ENCODE measurements around the gene ZNF407. TPM values are rescaled to one million over a fixed set of nuclear protein-coding genes. Genes with fewer than 3 reads are reported as not detected.

Gene ZNF407
- polyA plus RNA-seq, 3 donors: 2.2 to 3.0 (median 2.4) TPM

DNA sequence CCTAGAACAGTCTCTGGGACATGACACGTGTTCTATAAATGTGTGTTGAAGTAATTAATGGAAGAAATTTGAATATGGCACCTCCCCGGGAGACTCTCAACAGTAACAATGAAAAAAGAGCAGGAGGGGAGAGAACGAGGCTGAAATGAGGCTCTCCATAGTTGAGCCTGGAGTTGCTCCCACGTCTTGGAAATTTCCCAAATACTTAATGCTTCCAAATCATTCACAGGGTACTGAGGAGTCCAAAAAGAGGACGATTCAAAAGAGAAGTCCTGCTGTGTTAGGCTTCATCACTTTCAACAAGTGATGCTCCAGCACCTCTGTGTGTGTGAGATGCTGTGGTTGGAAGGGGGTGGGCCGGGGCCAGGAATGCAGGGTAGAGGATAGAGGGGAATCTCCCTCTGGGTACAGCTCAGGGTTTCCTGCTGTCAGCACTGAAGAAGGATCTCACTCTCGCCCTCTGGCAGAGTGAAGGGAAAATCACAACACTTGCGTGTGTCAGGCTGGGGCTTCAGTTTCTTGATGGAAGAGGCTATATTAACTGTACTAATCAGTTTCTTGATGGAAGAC is 18.1 kb upstream of the ZNF407 start:
- 38 to 45% (median 43%) methylated on average over 8 of the region's 8 CpGs for WGBS, 3 donors
- no peak overlapping the region for H3K27ac ChIP-seq (ENCODE audit: low read depth, low read length)

DNA sequence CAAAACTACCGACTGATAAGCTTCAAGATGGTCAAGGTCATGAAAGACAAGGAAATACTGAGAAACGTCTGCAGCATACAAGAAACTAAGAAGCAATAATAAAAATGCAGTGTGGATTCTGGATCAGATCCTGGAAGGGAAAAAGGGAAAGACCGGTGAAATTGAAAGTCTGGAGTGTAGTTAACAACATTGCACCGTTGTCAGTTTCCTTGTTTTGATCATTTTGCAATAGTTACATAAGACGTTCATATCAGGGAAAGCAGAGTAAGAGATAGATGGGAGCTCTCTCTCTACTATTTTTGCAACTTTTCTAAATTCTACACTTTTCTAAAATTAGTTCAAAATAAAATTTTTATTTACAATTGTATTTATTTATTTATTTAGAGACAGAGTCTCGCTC is 15.0 kb upstream of the ZNF407 start:
- WGBS, 3 donors: 44 to 56% (median 51%) methylated on average over 6 of the region's 6 CpGs

GRCh38 chr18:74587441-74587840 is 10.2 kb upstream of the ZNF407 start:
- no peak overlapping the region for H3K27ac ChIP-seq (ENCODE audit: low read depth, low read length)
- 60 to 65% (median 62%) methylated on average over 8 of the region's 8 CpGs for WGBS, 3 donors

More for the DNA sequence above, 15.0 kb upstream of the ZNF407 start:
- no peak overlapping the region for H3K27ac ChIP-seq (ENCODE audit: low read depth, low read length)

- no peak overlapping the region for H3K27ac ChIP-seq (ENCODE audit: low read depth, low read length)
- WGBS, 3 donors: 36 to 68% (median 44%) methylated on average over 6 of the region's 6 CpGs
Measured at GRCh38 chr18:74589021-74589420, 8.6 kb upstream of the ZNF407 start.

- no peak overlapping the region for H3K27ac ChIP-seq (ENCODE audit: low read depth, low read length)
- 61 to 83% (median 63%) methylated on average over 3 of the region's 3 CpGs for WGBS, 3 donors
Measured at GRCh38 chr18:74589811-74590210, 7.9 kb upstream of the ZNF407 start.

GRCh38 chr18:74590671-74591070 is 7.0 kb upstream of the ZNF407 start:
- H3K27ac ChIP-seq (ENCODE audit: low read depth, low read length): no peak overlapping the region
- WGBS, 3 donors: 68 to 81% (median 70%) methylated on average over 1 of the region's 1 CpG

DNA sequence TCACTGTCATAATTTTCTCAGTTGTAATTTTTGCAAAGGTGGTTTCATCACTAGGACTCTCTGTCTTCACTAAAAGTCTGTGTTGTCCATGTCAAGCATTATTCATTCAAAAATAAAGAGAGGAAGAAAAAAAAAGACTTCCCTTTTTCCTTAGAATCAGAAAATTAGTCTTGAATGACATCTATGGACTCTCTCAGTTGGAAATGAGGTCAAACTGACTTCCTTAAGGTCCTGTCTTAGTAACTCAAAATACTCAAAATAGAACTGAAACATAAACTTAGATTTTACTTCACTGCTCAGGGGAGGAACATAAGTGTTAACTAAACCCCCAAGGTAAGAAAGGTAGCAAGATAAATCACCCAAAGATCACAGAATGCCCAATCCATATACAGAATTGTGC is 2.2 kb upstream of the ZNF407 start:
- no peak overlapping the region for H3K27ac ChIP-seq (ENCODE audit: low read depth, low read length)

DNA sequence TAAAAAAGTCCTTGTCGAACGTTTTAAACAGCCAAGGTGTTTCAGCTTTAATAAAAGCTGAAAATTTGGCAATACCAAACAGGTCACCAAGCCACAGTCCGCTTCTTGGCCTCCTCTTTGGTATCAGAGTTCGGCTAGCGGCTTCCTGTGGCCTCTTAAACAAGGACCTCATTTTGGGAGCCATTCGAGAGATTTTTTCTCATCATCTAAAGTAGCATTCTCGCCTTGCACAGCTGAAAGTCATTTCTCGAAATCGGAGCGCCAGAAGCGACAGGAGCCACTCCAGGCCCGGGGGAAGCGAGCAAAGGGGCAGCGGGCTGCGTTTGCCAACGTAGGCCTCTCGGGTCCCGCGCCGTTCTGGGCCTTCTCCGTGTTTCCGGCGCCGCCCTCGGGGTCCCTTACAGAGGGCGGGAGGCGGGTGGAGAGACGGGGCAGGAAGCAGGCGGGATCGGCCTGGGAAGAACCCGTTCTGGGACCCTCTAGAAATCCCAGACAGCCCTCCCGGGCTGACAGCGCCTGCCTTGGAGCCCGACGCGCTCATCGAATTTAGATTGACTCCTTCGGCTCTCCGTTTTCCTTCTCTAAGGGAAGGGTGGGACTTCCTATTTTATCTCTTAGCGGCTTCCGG is 522 bp upstream of the ZNF407 start:
- 0% methylated on average over 41 of the region's 41 CpGs for whole genome bisulfite sequencing, 3 donors
- peak overlapping the region; percentile 99 for H3K27ac ChIP-seq (ENCODE audit: low read depth, low read length)

DNA sequence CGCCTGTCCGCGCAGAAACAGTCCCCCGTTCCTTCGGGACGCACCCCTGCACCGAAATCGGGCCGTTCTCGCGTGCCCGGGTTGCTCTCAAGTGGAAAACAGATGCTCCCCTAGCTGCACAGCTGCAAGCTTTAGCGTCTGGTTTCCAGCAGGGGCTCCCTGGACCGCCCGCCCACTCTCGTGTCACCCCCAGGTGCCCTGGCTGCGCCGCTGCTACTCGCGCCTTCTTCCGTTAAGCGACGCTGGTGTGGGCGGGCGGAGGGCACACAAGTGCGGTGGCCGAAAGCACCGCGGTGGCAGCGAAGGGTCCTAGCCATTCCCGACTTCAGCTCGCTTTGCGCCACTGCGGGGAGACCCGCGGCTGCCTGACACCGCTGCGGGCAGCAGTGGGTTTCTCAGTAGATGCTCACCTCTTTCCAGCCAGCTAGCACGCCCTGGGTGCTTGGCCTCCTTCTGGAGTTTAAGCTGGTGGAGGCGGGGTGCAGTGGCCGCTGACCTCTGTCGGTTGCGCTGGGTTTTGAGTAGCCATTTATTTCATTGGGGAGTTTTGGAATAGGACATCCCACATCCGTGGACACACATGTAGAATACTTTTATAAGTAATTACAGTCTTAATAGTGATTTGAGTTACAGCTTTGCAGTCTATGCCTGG is 806 bp downstream of the ZNF407 start:
- 0 to 1% (median 1%) methylated on average over 44 of the region's 44 CpGs for WGBS, 3 donors
- no peak overlapping the region for H3K27ac ChIP-seq (ENCODE audit: low read depth, low read length)

DNA sequence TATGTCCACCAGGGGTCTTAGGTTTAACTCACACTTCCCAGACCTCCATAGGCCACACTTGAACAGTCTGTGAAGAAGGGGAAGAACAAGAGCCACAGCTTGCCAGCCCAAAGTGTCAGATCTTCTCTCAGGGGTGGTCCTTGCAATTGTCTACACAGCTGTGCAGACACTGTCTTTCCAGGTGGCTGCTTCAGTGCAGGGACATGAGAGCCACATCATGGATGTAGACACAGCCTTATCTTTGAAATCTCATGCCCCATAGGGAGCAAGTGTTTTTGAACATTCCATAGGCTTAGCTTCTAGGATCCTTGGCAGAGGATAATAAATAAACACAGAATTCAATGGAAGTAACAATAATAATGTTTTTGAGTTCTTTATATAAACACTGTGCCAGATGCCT is 6.7 kb downstream of the ZNF407 start:
- no peak overlapping the region for H3K27ac ChIP-seq (ENCODE audit: low read depth, low read length)

GRCh38 chr18:74604774-74605173 is 7.1 kb downstream of the ZNF407 start:
- H3K27ac ChIP-seq (ENCODE audit: low read depth, low read length): no peak overlapping the region
- WGBS, 3 donors: 63 to 84% (median 75%) methylated on average over 4 of the region's 4 CpGs

GRCh38 chr18:74608681-74609080 is 11.0 kb downstream of the ZNF407 start:
- WGBS, 3 donors: 71 to 95% (median 93%) methylated on average over 2 of the region's 2 CpGs
- H3K27ac ChIP-seq (ENCODE audit: low read depth, low read length): no peak overlapping the region

- 71 to 84% (median 79%) methylated on average over 3 of the region's 3 CpGs for WGBS, 3 donors
- H3K27ac ChIP-seq (ENCODE audit: low read depth, low read length): no peak overlapping the region
Measured at GRCh38 chr18:74609535-74609934, 11.9 kb downstream of the ZNF407 start.

- H3K27ac ChIP-seq (ENCODE audit: low read depth, low read length): no peak overlapping the region
- 61 to 92% (median 76%) methylated on average over 7 of the region's 7 CpGs for WGBS, 3 donors
Measured at GRCh38 chr18:74610051-74610615, 12.5 kb downstream of the ZNF407 start.

GRCh38 chr18:74610860-74611259 is 13.2 kb downstream of the ZNF407 start:
- H3K27ac ChIP-seq (ENCODE audit: low read depth, low read length): no peak overlapping the region
- WGBS, 3 donors: 59 to 86% (median 79%) methylated on average over 1 of the region's 1 CpG

DNA sequence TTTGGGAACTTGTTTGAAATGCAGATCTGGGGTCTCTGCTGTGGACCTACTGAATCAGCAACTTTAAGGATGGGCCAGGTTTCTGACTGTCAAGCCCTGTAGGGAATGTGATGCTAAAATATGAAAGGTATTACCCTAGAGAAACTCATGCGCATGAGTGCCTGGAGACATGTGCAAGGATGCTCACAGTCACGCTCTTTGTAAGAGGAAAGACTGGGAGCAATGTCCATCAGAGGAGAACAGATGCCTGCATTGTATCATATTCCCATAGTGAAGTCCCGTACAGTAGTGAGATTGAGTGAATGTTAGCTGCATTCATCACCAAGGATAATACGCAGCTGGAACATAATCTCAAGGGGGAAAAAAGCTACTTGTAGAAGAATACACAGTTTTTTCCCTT is 14.1 kb downstream of the ZNF407 start:
- no peak overlapping the region for H3K27ac ChIP-seq (ENCODE audit: low read depth, low read length)
- WGBS, 3 donors: 79 to 96% (median 94%) methylated on average over 4 of the region's 4 CpGs

DNA sequence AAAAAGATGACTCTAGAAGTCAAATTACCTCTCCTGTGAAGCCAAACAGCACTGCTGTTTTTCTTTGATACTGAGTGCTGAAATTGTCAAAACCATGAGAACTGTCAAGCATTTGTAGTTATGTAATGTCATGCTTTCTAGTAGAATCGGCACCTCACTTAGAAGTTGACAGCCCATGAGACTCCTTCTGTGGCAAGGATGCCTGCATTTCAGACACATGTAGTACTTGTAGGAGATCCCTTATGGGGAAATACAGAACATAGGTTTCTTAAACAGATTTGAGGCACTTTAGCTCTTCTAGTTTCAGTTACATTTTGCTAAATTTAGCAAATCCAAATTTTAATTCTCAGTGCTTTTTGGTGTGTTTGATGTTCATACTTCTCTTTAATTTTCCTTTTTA is 15.7 kb downstream of the ZNF407 start:
- 26 to 54% (median 52%) methylated on average over 1 of the region's 1 CpG for WGBS, 3 donors
- H3K27ac ChIP-seq (ENCODE audit: low read depth, low read length): no peak overlapping the region

DNA sequence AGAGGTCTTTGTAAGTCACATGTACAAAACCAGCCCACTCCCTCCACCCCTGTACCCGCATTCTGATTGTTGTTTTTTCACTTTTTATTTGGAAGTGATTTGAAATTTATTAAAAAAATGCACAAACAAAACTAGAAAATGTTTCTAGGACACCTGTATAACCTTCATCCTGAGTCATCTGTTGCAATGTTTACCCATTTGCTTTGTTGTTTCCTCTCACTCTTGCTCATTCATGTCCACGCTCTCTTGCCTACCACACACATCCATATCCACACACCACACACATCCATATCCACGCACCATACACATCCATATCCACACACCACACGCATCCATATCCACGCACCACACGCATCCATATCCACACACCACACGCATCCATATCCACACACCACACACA is 18.8 kb downstream of the ZNF407 start:
- 55 to 70% (median 61%) methylated on average over 7 of the region's 7 CpGs for WGBS, 3 donors
- H3K27ac ChIP-seq (ENCODE audit: low read depth, low read length): no peak overlapping the region

DNA sequence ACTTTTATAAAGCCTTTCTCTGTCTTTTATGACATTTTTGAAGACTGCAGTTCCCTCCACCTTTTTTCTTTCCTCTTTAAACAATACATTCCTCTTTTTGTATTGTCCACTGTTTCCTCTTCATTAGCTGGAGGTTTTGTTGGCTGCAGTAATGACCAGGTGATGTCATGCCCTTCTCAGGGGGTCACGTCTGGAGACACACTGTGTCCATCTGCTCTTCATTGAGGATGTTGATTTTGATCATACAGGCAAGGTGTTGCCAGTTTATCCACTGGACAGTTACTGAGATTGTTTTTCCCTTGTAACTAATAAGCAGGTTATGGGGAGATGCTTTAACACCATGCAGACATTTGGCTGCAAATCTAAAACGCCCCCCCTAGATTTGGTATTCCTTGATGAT is 19.8 kb downstream of the ZNF407 start:
- no peak overlapping the region for H3K27ac ChIP-seq (ENCODE audit: low read depth, low read length)
- 65 to 82% (median 70%) methylated on average over 2 of the region's 2 CpGs for WGBS, 3 donors

- 65 to 81% (median 72%) methylated on average over 9 of the region's 9 CpGs for WGBS, 3 donors
- no peak overlapping the region for H3K27ac ChIP-seq (ENCODE audit: low read depth, low read length)
Measured at GRCh38 chr18:74622072-74622471, 24.4 kb downstream of the ZNF407 start.
